KMS-11 (cell line): ENCODE measurements around the gene OSBPL9.

Experiments
- H2AFZ ChIP-seq: fragments of 200-600 bp; sonication (generic); 2 replicates; pipeline ENCODE4 v1.6.1; 2016; ENCODE audit warnings: antibody characterized with exemption, mixed run types, low read depth
- H3K27ac ChIP-seq: fragments of 200-600 bp; sonication (generic); 2 replicates; pipeline ENCODE4 v1.6.1; 2016; ENCODE audit warnings: mild to moderate bottlenecking, mixed run types
- H3K27me3 ChIP-seq: fragments of 200-600 bp; sonication (generic); 2 replicates; pipeline ENCODE4 v1.6.1; 2017; ENCODE audit warnings: mild to moderate bottlenecking, low read depth, mixed run types, moderate library complexity; ENCODE audit not compliant: insufficient read depth
- H3K36me3 ChIP-seq: fragments of 200-600 bp; sonication (generic); 2 replicates; pipeline ENCODE4 v1.6.1; 2017; ENCODE audit warnings: mild to moderate bottlenecking, mixed run types; ENCODE audit not compliant: insufficient read depth
- H3K4me1 ChIP-seq: fragments of 200-600 bp; sonication (generic); 2 replicates; pipeline ENCODE4 v1.6.1; 2016; ENCODE audit warnings: mild to moderate bottlenecking, low read depth, mixed run types; ENCODE audit not compliant: poor library complexity, severe bottlenecking
- H3K4me2 ChIP-seq: fragments of 200-600 bp; sonication (generic); 2 replicates; pipeline ENCODE4 v1.7.0; 2016; ENCODE audit warnings: mild to moderate bottlenecking, mixed run types
- H3K4me3 ChIP-seq: fragments of 200-600 bp; sonication (generic); IDR thresholded peaks from 2 replicates; pipeline ENCODE4 v1.6.1; 2017; ENCODE audit warnings: low read depth, low read length, mixed read lengths; ENCODE audit not compliant: insufficient read depth
- H3K79me2 ChIP-seq: fragments of 200-600 bp; sonication (generic); 2 replicates; pipeline ENCODE4 v1.6.1; 2016; ENCODE audit warnings: low read depth, mixed run types; ENCODE audit not compliant: insufficient read depth
- H3K9ac ChIP-seq: fragments of 200-600 bp; sonication (generic); 2 replicates; pipeline ENCODE4 v1.6.1; 2016; ENCODE audit warnings: mild to moderate bottlenecking, mixed run types
- H4K20me1 ChIP-seq: fragments of 200-600 bp; sonication (generic); 2 replicates; pipeline ENCODE4 v1.6.1; 2016; ENCODE audit warnings: mild to moderate bottlenecking, mixed run types; ENCODE audit not compliant: insufficient read depth
- CTCF ChIP-seq: fragments of 200-600 bp; sonication (generic); conservative IDR thresholded peaks from 2 replicates; pipeline ENCODE4 v1.6.1; 2017; ENCODE audit warnings: low read depth, mild to moderate bottlenecking, antibody characterized with exemption, low read length, moderate library complexity, mixed read lengths

OSBPL9 gene

GRCh38 chr1:51656374-51656773, 39.5 kb downstream of the OSBPL9 start:
- no peak overlapping the region for H3K4me3 ChIP-seq
- H3K9ac ChIP-seq, result no peak overlapping the region
- no peaks in the 10 kb centered on the region for H3K4me1 ChIP-seq
- no peak overlapping the region for H3K27ac ChIP-seq
- no peaks in the 10 kb centered on the region for H4K20me1 ChIP-seq
- H2AFZ ChIP-seq, result no peak overlapping the region
- TF ChIP-seq CTCF, result no peak
- H3K4me2 ChIP-seq, result no peak overlapping the region
- no peaks in the 10 kb centered on the region for H3K27me3 ChIP-seq
- no peaks in the 10 kb centered on the region for H3K36me3 ChIP-seq
- no peaks in the 10 kb centered on the region for H3K79me2 ChIP-seq

- no peaks in the 10 kb centered on the region for H4K20me1 ChIP-seq
- TF ChIP-seq CTCF, result no peak
- no peaks in the 10 kb centered on the region for H3K36me3 ChIP-seq
- H3K4me2 ChIP-seq, result no peak overlapping the region
- no peaks in the 10 kb centered on the region for H3K27me3 ChIP-seq
- no peak overlapping the region for H3K9ac ChIP-seq
- H3K4me3 ChIP-seq, result no peak overlapping the region
- H3K4me1 ChIP-seq, result no peaks in the 10 kb centered on the region
- H3K27ac ChIP-seq, result no peak overlapping the region
- H3K79me2 ChIP-seq, result no peaks in the 10 kb centered on the region
- H2AFZ ChIP-seq, result no peak overlapping the region
These were observed 43.7 kb downstream of the OSBPL9 start for GRCh38 chr1:51660580-51660979.

- Histone ChIP-seq H3K79me2 (no peaks in the 10 kb centered on the region), H3K4me3 (no peak overlapping the region)
- TF ChIP-seq CTCF, result no peak
These were observed 44.2 kb downstream of the OSBPL9 start for GRCh38 chr1:51661081-51661518.

GRCh38 chr1:51663105-51663504, 46.2 kb downstream of the OSBPL9 start:
- Histone ChIP-seq H3K4me3 (no peak overlapping the region), H4K20me1 (no peaks in the 10 kb centered on the region), H3K9ac (no peak overlapping the region), H3K36me3 (no peaks in the 10 kb centered on the region), H3K79me2 (no peaks in the 10 kb centered on the region), H3K27me3 (no peaks in the 10 kb centered on the region), H3K4me2 (no peak overlapping the region), H3K27ac (no peak overlapping the region), H2AFZ (no peak overlapping the region), H3K4me1 (no peaks in the 10 kb centered on the region)
- no peak for TF ChIP-seq CTCF

More at GRCh38 chr1:51661081-51661518, 44.2 kb downstream of the OSBPL9 start:
- Histone ChIP-seq H2AFZ (no peak overlapping the region), H3K36me3 (no peaks in the 10 kb centered on the region), H3K4me1 (no peaks in the 10 kb centered on the region), H3K27ac (no peak overlapping the region), H3K4me2 (no peak overlapping the region), H3K27me3 (no peaks in the 10 kb centered on the region), H3K9ac (no peak overlapping the region), H4K20me1 (no peaks in the 10 kb centered on the region)
